Measurements from ENCODE around the gene ANGPTL5. TPM values are rescaled to one million over a fixed set of nuclear protein-coding genes. Genes with fewer than 3 reads are reported as not detected.
"Not testable (repeated sequence)": the region's sequence is repeated elsewhere in the genome, so short reads cannot be mapped to it uniquely, and the experiment has no call there.

The ANGPTL5 gene
- not detected for polyA plus RNA-seq (2012; ENCODE audit: insufficient read depth, insufficient read length)

DNA sequence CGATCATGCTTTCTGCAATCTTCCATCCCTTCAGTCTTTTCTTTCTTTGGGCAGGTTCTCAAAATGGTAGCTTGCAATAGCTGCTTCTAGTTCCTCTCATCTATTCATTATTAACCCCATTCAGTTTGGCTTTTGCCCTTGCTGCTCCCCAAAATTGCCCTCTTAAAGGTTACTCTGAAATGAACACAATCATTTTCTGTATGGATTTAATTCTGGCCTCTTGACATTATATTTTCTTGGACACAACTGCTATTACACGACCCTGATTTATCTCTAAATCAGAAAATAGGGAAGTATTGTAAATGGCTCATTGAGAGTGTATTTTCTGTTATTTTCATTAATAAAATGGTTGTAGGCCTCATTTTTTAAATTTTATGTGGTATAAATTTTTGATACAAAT lies at the start of gene ANGPTL5:
Gene ANGPTL5, minus strand, starts transcription at position 101 of the 400 bp plus-strand sequence. CDS start 8,613 bp downstream, outside the sequence.
- peak within 1 kb of the TSS; percentile 69 for H3K4me3 ChIP-seq (ENCODE audit: low read length)
- no peak for DNase-seq (ENCODE audit: low read depth, low spot score)

DNA sequence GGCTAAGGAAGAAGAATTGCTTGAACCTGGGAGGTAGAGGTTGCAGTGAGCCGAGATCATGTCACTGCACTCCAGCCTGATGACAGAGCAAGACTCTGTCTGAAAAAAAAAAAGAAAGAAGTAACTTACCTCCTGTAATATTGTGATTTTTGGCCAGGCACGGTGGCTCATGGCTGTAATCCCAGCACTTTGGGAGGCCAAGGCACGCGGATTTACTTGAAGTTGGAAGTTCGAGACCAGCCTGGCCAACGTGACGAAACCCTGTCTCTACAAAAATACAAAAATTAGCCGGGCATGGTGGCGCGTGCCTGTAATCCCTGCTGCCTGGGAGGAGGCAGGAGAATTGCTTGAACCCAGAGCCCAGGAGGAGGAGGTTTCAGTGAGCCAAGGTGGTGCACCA lies 47.9 kb upstream of the ANGPTL5 start:
- not testable (repeated sequence) for DNase-seq (ENCODE audit: low read depth, low spot score); H3K4me3 ChIP-seq (ENCODE audit: low read length)

DNA sequence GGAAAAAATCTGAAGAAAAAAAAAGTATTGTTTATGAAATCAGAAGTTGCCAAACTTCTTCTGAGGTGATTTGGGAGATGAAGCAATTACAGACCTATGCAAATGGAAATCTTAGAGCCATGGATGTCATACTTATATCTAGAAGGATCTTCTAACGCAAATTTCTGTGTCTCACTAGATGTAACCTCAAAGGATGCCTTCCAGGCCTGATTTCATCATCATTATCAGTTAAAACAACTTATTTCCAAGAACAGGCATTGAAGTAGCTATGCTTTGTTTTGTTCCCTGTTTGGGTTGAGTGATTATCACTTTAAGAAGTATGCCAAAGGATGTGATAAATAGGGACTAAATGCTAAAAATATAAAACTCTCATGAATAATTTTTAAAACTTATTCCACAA lies 43.9 kb upstream of the ANGPTL5 start:
- H3K4me3 ChIP-seq (ENCODE audit: low read length), result no peak overlapping the region
- no peak for DNase-seq (ENCODE audit: low read depth, low spot score)

DNA sequence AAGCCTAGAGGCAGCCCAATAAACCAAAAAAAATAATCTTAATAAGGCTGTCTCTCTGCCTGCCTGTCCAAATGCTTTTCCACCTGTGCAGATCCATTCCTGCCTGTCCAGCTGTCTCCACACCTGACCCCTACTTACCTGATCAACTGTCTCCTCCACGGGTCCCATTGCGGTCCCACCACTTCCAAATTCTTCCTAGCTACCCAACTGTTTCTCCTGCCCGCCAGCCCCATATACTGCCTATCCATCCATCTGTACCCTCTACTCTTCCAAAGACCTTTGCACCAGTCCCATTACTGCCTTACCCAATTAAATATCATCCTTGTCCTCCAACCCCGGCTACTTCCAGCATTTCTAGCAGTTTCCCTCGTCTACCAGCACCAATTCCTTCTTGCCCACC lies 39.4 kb upstream of the ANGPTL5 start:
- no peak for DNase-seq (ENCODE audit: low read depth, low spot score)
- H3K4me3 ChIP-seq (ENCODE audit: low read length), result no peak overlapping the region

DNA sequence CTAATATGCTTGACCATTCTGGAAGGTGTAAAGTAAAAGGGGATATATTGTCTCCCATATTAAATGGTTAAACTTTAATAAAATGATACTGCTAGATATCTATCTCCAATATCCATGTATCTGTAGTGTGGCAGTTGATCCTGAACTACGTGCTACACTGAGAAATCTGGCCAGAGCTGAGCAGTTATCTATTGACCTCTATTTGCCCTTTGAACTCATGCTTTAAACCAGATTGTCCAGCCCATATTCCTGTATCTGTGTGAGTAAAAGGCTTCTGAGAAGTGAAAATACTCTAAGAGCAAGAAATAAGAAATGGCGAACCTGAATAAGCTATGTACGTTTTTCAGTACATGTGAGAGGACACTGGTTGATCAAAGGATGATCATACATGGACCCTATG lies 39.0 kb upstream of the ANGPTL5 start:
- no peak for DNase-seq (ENCODE audit: low read depth, low spot score)
- no peak overlapping the region for H3K4me3 ChIP-seq (ENCODE audit: low read length)

DNA sequence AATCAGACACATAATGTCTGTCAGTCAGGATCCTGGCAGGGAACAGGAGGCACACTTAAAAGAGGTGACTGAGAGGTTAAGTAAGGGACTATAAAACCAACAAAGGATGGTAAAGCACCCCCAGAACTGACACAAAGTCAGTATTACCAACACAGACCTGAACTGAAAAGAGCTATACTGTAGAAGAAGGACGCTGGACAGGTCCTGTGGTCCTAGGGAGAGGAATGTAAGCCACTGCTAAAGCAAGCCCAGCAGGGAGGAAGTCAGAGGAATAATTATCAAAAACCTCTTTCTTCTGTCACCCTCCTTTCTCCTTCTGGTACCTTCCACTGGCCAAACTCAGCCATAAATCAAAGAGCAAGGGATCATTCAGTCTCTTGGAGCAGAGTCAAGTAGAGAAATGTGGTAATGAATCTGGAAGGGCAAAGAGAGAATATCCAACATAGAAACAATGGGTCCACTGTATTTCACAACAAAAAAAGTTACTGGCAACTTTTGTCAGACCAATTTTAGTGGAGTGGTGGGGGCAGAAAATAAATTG lies 33.4 kb upstream of the ANGPTL5 start:
- no peak for DNase-seq (ENCODE audit: low read depth, low spot score)
- no peak overlapping the region for H3K4me3 ChIP-seq (ENCODE audit: low read length)

DNA sequence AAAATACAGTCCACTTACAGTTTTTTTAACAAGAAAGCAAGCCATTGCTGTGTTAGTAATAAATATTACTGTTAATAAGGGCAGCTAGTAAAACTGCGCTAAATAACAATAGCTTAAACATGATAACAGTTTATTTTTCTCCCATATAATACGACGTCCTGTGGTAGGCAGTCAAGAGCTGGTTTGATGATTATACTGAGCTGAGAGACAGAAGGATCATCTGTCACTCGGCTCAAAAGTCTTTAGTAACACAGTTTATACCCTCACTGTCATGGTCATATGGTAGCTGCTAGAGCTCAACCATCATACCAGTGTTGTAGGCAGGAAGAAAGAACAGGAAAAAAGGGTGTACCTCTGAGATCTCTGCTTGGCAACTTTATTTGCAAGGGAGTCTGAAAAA lies 29.1 kb upstream of the ANGPTL5 start:
- no peak overlapping the region for H3K4me3 ChIP-seq (ENCODE audit: low read length)
- DNase-seq (ENCODE audit: low read depth, low spot score), result no peak

DNA sequence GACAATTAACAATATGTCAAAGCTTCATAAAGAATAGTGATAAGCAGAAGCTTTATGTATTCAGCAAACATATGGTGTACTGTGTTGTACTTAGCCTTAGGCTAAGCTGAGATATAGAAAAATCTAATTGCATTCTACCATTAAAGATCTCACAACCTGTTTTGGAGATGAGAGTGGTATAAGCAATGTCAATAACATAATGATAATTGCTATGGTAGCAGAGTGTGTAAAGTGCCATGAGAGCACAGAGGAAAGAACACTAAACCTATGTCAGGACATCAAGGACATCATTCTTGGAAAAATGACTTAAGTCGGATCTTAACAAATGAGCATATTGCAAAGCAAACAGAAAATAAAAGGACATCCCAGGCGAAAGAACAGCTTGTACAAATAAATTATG lies 28.6 kb upstream of the ANGPTL5 start:
- no peak for DNase-seq (ENCODE audit: low read depth, low spot score)
- no peak overlapping the region for H3K4me3 ChIP-seq (ENCODE audit: low read length)

DNA sequence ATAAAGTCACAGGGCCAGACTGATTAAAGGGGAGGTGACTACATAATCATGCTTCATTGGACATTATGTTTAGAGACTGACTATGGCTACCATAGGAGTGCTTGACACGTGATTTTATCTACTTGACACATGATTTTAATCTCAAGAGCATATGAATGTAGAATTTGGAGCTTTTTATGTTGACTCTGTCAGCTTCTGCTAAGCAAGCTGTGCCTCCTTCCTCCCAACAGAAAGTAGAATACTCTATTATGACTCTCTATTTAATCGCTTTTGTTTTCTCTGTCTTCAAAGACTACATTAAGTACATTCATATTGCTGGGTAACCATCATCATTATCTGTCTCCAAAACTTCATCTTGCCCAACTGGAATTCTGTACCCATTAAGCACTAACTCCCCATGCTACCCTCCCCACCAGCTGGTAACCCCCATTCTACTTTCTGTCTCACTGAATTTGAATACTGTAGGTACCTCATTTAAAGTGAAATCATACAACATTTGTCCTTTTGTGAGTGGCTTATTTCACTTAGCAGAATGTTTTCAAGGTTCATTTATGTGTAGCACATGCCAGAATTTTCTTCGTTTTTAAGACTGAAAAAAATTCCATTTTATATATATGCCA lies 24.7 kb upstream of the ANGPTL5 start:
- no peak for DNase-seq (ENCODE audit: low read depth, low spot score)
- H3K4me3 ChIP-seq (ENCODE audit: low read length), result no peak overlapping the region

DNA sequence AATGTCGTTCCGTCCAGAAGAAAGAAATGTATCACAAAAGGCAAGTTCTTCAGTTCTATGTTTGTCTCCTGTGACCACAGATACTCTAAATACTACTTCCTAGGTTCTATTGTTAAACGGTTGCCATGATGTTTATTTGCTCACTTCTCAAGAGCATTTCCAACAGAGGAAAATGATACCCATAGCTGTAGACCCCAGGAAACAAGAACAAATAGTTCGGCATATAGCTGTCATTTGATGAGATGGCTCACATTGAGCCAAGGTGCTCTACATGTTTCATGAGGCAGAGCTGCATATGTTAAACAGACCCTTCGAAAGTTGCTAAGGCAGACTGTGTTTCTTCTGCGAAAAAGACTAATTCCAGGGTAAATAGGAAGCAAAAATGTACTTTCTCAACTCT lies 15.4 kb upstream of the ANGPTL5 start:
- no peak for DNase-seq (ENCODE audit: low read depth, low spot score)
- no peak overlapping the region for H3K4me3 ChIP-seq (ENCODE audit: low read length)

DNA sequence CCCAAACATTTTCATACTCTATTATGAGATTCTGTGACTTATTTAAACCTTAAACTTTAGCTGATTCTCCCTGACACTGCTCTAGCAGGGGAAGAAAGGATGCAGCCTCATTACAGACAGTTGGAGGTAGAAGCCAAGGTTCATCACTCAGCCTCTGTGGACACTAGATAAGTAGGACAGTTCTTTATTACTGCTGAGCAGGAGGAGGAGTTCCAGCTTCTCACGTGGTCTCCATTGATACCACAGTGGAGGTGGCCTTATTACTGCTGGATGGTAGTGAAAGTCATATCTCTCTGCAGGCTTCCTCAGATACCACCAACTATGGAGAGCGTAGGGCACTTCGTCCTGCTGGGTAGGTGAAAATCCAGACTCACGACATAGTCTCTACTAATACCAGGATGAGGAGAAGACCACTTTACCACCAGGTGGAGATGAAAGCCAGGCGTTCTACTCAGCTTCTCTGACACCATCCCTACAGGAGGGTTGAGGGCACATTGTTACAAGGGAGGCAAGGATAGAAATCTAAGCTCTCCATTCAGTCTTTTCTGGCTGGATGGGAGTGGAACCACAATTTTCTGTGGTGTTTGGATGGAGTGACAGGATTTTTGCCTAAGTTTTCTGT lies 13.1 kb upstream of the ANGPTL5 start:
- DNase-seq (ENCODE audit: low read depth, low spot score), result no peak
- H3K4me3 ChIP-seq (ENCODE audit: low read length), result no peak overlapping the region

DNA sequence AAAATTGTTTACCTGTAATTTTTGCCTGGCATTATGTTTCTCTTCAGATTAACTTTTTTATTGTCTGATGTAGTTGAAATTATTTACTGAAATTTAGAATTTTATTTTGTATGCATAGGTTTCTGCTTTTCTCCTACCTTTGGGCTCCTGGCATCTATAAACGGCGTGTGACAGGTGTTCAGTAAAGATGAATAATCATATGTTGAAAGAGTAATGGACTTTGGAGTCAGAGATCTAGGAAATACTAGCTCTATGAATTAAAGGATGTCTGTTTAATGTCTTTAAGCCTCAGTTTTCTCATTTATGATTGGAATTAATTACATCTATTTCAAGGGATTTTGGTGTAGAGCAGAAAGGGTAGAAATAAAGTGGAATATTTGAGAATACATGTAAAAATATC lies 7.2 kb upstream of the ANGPTL5 start:
- DNase-seq (ENCODE audit: low read depth, low spot score), result no peak
- no peak overlapping the region for H3K4me3 ChIP-seq (ENCODE audit: low read length)

DNA sequence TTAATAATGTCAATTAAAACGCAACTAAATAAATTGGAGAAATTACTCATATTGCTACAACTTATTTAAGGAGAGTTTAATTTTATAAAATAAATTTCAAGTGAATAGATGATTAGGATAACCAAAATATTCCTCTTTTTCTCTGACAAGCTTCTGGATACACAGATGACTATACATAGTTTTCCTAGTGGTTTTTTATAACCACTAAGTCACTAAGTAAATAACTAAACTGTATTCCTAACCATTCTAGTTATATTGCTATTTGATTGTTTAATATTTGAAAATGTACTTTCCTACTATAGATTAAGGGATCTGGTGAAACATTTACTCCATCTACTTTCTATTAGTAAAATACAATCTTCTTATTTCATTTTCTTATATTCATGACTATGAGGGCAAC lies 4.7 kb upstream of the ANGPTL5 start:
- no peak overlapping the region for H3K4me3 ChIP-seq (ENCODE audit: low read length)
- DNase-seq (ENCODE audit: low read depth, low spot score), result no peak

DNA sequence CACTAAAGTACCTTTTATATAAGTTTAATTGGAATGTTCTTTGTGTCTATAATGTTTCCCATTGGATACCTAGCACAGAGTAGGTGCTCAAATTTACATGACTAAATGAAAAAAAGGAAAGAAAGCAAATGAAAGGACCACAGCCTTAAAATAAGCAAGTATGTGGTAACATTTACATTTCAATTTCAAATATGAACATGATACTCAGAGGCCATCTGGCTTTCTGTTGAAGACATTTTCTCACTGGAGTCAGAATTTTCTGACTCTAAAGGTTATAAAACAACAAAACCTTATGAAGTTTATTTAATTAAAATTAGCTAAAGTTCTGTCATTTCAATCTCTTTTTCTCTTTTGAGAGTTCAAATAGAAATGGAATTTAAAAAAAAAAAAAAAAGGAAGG lies 904 bp upstream of the ANGPTL5 start:
- DNase-seq (ENCODE audit: low read depth, low spot score), result no peak
- H3K4me3 ChIP-seq (ENCODE audit: low read length), result no peak overlapping the region

DNA sequence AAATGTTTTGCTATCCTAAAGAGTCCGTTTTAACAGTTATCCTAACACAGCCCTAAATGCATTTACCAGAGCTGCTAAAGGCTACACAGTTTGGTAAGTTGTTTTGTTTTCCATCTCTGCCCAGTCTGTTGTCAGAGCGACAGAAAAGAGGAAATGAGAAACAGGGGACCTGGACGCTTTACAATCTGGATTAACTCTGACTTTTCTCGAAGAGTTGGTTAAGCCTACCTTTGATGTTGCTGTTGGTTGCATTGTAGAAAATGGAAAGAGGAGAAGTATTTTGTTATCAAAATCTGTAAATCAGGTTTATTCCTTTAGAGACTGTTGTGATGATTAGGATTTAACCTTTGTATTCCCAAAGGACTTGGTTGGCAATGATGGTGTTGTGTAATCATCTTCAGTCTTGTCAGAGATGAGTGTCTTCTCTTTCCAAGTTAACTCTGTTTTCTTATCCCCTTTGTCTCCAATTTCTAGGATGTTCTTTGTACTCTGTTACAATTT lies 481 bp downstream of the ANGPTL5 start:
- no peak for DNase-seq (ENCODE audit: low read depth, low spot score)
- no peak overlapping the region for H3K4me3 ChIP-seq (ENCODE audit: low read length)

DNA sequence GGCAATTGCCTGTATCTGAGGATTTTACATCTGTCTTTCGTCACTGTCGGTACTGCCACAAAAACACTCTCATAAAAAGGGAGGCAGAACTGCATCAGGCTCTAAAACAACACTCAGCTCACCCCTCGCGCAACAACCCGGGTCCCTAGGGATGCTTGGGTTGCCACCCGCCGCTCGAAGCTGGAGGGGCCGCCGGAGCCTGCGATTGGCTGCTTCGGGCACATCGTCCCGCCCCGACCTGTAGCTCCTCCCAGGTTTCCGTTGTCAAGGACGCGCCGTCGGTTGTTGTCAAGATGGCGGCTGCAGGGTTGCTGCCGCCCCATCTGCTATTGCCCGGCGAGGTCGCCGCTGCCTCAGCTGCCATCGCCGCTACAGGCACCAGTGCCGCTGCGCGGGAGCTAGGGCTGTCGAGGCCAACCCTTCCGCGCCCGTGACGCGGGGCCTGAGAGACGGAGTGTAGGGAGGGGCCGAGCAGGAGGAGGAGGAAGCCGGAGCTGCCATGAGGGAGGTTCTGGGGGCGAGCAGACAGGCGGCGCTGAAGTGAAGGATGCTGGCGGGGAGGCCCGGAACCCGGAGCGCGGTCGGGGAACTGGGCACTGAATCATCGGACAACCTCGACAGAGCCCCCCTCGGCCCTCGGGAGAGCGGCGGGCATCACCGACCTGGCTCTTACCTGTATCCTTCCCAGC lies 1.4 kb downstream of the ANGPTL5 start, which contains the start of gene CEP126:
Gene CEP126, plus strand, starts transcription at position 273 of the 689 bp plus-strand sequence. Its CDS starts 275 bp downstream, at position 548.
- H3K4me3 ChIP-seq (ENCODE audit: low read length), result peak within 1 kb of the TSS; percentile 69
- peak; percentile 80 for DNase-seq (ENCODE audit: low read depth, low spot score)

DNA sequence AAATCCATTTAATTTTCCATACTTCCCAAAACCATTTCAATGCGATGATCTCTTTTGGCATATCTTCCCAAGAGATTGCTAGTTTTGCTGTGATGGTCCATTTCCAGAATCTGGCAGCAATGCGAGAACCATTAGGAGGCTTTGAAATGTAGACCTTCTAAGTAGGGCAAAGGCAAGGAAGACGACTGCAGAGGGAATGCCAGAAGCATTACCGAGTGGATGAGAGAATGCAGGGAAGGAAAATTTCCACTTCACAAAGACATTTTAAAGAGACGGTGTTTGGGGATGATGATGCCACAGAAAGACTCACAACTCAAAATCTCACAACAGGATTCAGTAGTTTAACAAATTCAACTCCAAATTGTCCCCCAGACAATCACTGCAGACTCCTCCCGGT lies 2.0 kb downstream of the ANGPTL5 start:
- no peak for DNase-seq (ENCODE audit: low read depth, low spot score)
- peak overlapping the region; percentile 69 for H3K4me3 ChIP-seq (ENCODE audit: low read length)

DNA sequence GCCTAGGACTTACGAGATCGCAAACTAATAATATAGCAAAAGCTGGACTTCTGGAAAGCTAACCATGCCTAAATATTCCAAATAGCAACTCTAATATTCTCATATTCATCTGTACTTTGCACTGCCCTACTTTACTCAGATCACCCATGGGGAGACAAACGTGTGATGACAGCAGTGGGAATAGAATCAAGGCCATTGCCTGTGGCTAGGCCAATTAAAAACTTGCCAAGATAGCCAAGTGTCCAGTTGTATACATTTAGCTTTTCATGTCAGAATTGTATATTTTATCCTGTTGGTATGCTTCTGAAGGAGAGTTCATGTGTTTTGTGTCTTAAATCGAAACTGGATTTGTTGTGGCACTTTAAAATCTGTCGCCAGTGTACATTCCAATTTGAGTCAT lies 2.7 kb downstream of the ANGPTL5 start:
- no peak for DNase-seq (ENCODE audit: low read depth, low spot score)
- H3K4me3 ChIP-seq (ENCODE audit: low read length), result no peak overlapping the region

DNA sequence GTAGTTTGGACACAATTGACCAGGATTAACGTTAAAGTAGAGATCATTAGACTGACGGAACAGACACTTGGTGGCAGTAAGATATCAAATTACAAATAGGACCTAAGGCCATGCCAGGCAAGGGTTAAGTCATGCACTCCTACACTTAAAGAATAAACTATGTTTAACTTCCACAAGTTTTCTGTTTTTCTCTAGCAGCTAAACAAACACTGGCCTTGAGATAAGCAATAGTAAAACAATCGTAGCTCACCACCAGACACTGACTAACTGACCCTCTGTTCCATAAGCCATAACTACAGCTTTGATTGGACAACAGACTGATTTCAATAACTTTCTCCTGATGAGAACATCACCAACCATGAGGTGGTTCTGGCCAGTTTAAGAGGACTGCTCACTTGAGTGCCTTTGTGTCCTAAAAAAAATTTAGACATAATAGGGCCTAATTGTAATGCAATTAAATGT lies 3.5 kb downstream of the ANGPTL5 start:
- no peak for DNase-seq (ENCODE audit: low read depth, low spot score)
- no peak overlapping the region for H3K4me3 ChIP-seq (ENCODE audit: low read length)

DNA sequence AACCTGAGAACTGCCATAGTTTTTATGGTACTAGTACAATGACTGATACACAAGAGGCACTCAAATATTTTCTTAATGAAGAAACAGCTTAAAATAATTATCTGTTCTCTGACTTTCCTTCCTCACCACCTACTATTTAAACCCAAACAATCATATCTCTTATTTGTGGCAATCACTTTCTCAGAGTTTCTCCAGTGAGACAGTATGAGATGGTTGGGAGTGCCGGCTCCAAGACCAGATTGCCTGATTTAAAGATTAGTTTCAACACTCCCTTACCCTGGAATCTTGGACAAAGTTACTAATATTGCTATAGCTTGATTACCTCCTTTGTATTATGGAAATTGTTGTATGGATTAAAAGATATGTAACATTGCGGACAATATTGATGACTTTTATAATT lies 7.2 kb downstream of the ANGPTL5 start:
- no peak overlapping the region for H3K4me3 ChIP-seq (ENCODE audit: low read length)
- DNase-seq (ENCODE audit: low read depth, low spot score), result no peak
